GM19043 (cell line): ENCODE results near the gene RAB30.
A peak's percentile ranks its signal among the peaks of the same experiment; 100 is the strongest.

Source experiments
- ATAC-seq: cut with Tn5 transposase; IDR thresholded peaks from one replicate; pipeline ENCODE4 v1.9.1; 2021; ENCODE audit warnings: low read depth; ENCODE audit not compliant: unreplicated experiment

RAB30 gene

GRCh38 chr11:83041126-83041525 lies 30.6 kb downstream of the RAB30 start:
- no peak for ATAC-seq

GRCh38 chr11:83039566-83039965 lies 32.1 kb downstream of the RAB30 start:
- no peak for ATAC-seq

GRCh38 chr11:83037877-83038276 lies 33.8 kb downstream of the RAB30 start:
- ATAC-seq = no peak

GRCh38 chr11:83036701-83037100 lies 35.0 kb downstream of the RAB30 start:
- no peak for ATAC-seq

GRCh38 chr11:83035070-83035854 lies 36.4 kb downstream of the RAB30 start:
- ATAC-seq = peak; percentile 65

- ATAC-seq = no peak
Observed at GRCh38 chr11:83034673-83035014, 37.1 kb downstream of the RAB30 start.

GRCh38 chr11:83033972-83034672 lies 37.6 kb downstream of the RAB30 start:
- ATAC-seq = no peak

- ATAC-seq = no peak
Observed at GRCh38 chr11:83033371-83033770, 38.3 kb downstream of the RAB30 start.

- ATAC-seq = no peak
Observed at GRCh38 chr11:83031127-83031526, 40.6 kb downstream of the RAB30 start.

DNA sequence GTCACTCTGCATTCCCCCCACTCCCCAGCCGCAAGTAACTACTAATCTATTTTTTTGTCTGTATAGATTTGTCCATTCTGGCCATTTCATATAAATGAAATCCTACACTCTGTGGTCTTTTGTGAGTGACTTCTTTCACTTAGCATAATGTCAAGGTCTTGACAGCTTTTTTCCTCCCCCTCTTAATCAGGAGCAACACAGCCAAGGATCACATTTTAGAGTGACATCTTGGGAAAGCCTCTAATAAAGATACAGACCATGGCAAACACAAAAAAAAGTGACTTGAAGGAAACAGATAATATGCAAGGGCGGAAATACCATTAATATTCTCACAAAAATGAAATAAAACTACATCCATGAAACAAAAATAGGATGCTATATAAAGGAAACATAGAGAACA lies 43.9 kb downstream of the RAB30 start:
- ATAC-seq = no peak

DNA sequence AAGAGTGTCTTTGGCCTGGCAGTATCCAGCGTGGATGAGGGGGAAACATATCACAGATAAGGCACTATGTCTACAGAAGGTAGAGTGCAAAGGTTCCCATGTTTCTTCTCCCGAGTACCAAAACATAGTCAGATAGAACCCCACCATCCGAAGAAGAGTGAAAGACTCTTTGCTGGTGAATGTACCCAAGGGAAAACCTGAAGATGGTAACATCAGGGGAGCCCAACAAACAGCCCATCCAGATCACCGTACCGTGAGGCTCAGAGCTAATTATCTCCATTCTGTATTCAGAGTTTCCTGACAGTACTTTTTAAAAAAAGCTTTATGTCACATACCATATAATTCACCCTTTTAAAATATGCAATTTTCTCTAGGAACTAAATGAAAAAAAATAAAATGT lies 44.4 kb downstream of the RAB30 start:
- no peak for ATAC-seq

DNA sequence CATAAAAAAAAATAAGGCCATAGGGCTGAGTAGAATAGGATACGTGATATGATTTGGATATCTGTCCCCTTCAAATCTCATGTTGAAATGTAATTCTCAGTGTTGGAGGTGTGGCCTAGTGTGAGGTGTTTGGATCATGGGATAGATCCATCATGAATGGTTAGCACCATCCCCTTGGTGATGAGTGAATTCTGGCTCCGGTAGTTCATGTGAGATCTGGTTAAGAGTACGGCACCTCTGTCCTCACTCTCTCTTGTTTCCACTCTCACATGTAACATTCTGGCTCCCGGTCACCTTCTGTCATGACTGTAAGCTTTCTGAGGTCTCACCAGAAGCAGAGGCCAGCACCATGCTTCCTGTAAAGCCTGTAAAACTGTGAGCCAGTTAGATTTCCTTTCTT lies 45.5 kb downstream of the RAB30 start:
- no peak for ATAC-seq

DNA sequence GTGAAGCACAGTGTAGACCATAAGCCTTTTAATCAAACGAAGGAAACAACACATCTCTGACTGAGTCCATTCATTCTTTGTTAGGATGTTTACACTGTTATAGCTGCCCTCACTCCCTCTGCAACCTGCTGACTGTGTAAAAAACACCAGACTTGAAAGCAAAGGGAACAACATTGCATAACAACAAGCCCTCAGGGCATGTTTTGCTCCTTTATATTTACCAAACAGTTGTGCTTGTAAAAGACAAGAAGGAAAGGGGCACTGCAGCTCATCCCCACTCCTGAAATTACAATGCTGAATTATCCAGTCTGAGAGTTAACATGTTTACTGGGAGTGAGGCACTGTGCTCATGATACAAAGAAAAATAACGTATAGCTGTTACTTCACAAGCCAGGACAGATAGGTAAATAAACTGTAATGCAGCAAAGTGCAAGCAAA lies 46.4 kb downstream of the RAB30 start:
- no peak for ATAC-seq

- no peak for ATAC-seq
Observed at GRCh38 chr11:83024270-83024854, 47.3 kb downstream of the RAB30 start.

GRCh38 chr11:83023410-83023809 lies 48.3 kb downstream of the RAB30 start:
- no peak for ATAC-seq

- ATAC-seq = no peak
Observed at GRCh38 chr11:83021780-83022125, 49.9 kb downstream of the RAB30 start.

DNA sequence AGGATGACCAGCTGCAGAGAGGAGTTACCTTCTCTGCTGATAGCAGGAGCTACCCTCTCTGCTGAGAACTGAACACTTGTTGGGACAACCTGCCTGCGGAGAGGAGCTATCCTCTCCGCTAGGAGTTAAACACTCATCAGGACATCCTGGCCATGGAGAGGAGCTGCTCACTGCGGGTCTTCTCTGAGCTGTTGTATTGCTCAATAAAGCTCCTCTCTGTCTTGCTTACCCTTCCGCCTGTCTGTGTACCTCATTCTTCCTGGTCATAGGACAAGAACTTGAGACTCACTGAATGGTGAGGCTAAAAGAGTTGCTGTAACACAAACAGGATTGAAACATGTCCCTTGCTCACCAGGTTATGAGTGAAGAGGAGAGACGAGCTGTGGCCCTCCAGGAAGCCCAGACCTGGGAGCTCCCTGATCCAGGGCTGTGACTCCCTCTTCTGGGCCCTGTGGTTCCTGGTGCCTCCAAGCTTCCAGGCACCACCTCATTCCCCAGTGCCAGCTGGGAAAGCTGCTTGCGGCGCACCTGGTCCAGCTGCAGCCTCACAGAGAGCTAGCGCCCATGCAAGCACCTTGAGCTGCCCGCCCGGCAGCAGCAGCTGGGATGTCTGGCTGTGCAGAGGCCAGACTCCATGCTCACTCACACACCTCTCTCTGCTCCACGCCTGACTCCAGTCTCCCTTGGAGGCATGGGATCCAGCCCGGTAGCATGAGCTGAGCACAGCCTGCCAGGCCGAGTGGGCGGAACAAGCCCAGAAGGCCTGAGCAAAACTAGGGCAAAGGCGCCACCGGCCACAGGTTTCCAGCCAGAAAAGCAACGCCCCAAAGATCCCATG lies 50.5 kb downstream of the RAB30 start:
- ATAC-seq = no peak

GRCh38 chr11:83019888-83020579 lies 51.7 kb downstream of the RAB30 start:
- no peak for ATAC-seq

DNA sequence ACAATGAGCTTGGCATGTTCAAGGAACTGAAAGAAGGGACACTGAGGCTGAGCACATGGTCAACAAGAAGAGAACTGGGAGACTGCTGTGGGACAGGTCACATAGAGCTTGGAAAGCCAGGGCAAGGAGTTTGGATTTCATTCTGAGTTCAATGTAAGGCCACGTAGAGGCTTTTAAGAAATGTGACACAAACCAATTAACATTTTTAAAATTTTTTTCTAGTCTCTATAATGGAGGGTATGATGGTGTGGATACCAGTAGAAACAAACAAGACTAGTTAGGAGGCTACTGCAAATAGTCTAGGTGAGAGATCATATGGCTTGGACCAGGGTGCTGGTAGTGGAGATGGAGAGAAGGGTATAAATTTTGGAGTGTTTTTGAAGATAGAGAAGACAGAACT lies 56.7 kb downstream of the RAB30 start:
- ATAC-seq = no peak
